HG03378 (cell line): ENCODE results near the gene ING3.
"Not testable (repeated sequence)": the region's sequence is repeated elsewhere in the genome, so short reads cannot be mapped to it uniquely, and the experiment has no call there.

Source experiments
- ATAC-seq: cut with Tn5 transposase; IDR thresholded peaks from one replicate; pipeline ENCODE4 v1.9.1; 2021; ENCODE audit warnings: mild to moderate bottlenecking, moderate library complexity; ENCODE audit not compliant: unreplicated experiment

The ING3 gene

DNA sequence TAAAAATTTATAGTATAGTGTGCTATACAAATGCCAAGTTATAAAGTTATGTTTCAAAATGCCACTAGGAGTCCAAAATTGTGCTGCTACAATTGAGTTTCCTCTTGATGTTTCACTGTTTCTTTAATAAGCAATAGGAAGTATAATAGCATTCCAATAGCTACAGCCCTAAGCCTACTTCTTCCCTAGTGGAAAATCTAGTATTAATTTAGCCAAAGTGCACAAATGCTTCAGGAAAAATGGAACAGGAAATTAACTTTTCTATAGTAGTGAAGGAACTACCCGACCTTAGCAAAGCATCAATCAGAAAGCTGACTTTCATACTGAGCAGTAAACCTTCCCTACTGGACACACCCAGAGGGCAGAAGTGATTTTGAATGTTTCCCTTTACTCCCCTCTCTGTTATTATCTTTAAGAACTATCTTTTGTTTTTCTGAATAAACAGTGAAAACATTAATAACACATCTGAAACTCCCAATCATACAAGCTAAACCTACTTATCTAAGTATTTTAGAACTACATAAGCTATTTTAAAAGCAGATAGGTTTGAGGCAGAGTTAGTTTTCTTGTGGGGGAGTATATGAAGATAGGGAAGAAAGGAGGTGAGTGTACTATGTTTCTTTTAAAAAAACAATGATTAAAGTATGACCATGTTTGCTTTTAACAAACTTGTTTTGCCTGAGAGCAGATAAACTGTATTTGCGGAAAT is 51.6 kb downstream of the ING3 start:
- ATAC-seq = no peak

GRCh38 chr7:121002757-121003200 is 52.2 kb downstream of the ING3 start:
- no peak for ATAC-seq

DNA sequence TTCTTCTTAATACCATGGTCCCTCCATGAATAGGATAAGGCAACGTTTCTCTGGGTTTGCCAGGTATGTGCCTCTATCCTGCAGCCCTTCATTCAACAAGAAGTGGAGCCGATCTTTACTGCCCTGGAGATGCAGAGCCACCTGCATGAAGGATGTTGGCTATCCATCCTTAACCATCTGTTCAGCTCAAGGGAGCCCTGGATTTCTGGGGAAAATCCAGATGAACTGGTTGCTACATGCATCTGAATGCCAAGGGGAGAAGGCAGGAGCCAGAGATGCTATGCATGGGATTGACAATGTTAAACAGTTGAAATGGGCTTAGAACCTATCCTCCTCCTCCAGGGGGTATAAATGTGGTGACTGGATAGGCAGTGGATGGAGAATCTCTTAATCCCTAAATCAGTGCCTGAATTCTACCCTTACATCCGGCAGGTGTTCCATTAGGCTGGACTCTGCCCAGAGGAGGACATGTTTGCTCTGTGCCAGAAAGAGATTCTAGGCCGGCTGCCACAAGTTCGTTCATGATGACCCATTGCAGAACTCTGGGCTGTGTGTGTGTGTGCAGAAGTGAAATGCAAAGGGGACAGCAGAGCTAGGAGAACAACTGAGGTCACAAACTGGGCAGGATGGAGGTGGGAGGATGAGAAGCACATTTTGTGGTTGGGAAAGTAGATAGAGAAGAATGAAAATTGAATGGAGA is 53.6 kb downstream of the ING3 start:
- ATAC-seq = no peak

- not testable (repeated sequence) for ATAC-seq
These were observed 54.5 kb downstream of the ING3 start for GRCh38 chr7:121005058-121005457.

- no peak for ATAC-seq
These were observed 55.5 kb downstream of the ING3 start for GRCh38 chr7:121005996-121006584.

DNA sequence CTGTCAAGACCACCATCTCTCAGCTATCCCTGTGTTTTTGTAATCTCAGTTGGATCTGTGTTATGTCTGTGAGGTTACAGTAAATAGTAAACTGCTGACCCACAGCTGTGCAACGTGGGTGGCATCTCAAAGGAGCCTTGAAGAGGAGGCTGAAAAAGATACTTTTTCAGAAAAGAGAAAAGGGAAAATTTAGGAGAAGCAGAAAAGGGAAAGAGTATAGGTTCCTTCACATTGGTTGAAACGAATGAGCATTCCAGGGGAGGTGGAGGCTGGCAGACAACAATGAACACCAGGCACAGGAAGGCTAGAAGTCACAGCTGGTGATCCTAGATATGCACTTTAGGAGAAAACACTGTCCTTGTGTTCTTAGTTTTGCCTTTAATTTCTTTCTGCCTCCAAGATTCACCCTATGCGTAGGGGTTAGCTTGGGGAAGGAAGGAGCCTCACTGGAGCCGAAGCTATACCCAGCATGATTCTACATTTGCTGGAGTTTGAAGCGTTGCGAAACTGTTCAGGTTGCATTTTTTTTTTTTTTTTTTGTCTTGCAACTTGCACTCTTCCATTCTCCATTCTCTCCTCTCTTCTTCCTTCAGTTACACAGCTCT is 56.2 kb downstream of the ING3 start:
- ATAC-seq = no peak

DNA sequence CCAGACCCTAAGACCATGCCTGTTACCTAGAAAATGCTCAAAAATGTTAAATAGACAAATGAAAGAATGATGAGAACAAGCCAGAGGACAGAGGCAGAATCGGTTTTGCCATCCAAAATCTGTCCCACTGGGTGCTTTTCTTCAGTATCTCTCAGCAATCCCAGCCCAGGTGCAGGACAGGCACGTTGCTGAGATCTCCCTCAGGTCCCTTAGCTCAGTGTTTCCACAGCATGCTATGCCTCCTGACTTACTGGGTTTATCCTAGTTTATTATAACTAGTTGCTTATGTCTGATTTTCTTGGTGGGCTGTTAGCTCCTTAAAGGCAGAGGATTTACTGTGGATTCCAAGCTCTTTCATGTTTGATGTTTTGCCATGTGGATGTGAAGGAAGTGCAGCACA is 58.2 kb downstream of the ING3 start:
- no peak for ATAC-seq

- no peak for ATAC-seq
These were observed 60.8 kb downstream of the ING3 start for GRCh38 chr7:121011401-121011800.

DNA sequence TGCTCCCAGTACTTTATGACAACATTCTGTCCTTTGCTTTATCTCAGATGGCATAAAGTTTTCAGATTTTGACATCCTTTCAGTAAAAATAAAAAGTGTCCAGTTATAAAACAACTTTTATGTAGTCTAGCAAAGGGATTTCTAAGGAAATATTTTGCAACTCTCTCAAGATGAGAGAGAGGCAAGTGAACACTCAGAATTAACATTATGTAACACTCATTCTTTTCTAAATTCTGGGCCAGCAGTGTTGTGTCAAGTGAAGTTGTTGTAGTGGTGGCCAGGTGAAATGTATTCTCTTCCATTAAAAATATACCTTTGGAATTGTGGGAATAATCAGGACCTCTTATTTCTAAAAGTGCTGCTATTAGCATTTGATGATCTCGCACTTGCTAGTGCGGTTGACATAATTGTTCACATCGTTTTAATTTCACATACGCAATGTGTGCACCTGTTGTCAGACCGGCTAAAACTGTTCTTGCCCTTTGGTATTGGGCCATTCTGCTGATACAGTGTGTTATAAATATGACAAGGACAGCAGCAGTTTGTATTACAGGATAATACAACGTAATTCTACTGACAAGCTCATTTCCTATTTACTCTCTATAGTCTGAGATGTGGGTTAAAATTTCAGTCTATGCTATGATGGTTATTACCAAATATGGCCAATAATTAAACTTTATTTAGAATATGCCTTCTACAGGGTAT is 61.7 kb downstream of the ING3 start:
- no peak for ATAC-seq

DNA sequence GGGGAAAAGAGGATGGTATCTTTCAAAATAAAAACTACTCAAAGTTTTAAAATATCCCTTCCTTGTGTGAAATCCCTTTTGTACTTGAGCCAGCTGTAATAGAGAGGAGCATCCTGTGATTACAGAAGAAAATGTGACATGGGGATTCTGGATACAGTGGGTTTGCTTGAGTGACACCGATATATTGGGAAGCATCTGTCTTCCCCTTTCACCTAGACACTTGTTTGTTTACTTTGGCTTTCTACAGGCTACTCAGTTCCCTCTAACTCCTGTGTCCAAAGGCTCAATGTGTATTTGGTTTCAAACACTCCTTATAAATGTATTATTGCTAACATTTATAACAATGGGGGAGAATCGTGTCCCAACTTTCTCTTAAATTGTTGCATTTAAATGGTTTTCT is 62.3 kb downstream of the ING3 start:
- no peak for ATAC-seq

- ATAC-seq = no peak
These were observed 65.0 kb downstream of the ING3 start for GRCh38 chr7:121015560-121015959.

GRCh38 chr7:121016966-121017365 is 66.4 kb downstream of the ING3 start:
- ATAC-seq = no peak

- ATAC-seq = no peak
These were observed 67.0 kb downstream of the ING3 start for GRCh38 chr7:121017586-121017985.

DNA sequence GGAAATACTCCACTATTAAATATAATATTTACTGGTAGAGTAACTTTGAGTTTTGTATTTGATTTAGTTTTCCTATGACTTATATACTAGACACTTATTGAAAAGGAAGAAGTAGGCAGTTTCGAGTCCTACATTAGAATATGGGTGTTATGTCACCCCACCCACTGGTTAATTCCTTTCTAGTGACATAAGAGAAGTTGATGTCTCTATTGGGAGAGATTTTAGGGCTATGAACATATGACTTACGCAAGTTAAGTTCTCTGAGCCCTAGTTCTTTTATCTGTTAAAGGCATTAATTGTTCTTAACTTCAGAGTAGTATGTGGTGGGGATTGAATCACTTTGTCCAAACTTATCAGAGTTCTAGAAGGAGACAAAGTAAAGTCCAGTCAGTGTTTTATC is 68.4 kb downstream of the ING3 start:
- ATAC-seq = no peak

DNA sequence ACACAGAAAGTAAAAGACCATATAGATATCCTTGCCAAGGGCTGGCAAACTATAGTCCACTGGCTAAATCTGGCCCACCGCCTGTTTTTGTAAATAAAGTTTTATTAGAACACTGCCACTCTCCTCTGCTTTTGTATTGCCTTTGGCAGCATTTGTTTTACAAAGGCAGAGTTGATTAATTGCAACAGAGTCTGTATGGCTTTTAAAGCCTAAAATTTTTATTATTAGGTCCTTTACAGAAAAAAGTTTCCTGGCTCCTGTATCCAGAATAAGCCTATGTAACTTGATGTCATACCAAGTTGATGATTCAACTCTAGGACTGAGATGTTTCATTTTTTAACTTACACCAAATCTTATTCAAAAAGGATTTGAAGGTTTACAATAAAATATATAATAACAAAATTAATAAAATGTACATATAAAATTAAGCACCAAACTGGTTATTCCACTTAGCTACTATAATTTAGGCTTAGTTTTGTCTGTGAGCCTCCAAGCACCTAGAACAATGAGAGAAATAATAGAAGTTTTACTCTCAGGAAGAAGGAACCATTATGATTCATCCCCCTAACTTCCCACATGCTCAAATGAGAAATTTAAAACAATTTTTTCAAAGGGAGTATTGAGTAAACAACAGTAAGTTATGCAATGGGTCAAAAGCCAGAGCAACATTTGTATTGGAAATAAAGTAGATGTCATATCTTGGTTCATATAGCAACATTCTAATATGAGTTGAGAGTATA is 69.8 kb downstream of the ING3 start:
- ATAC-seq = no peak

DNA sequence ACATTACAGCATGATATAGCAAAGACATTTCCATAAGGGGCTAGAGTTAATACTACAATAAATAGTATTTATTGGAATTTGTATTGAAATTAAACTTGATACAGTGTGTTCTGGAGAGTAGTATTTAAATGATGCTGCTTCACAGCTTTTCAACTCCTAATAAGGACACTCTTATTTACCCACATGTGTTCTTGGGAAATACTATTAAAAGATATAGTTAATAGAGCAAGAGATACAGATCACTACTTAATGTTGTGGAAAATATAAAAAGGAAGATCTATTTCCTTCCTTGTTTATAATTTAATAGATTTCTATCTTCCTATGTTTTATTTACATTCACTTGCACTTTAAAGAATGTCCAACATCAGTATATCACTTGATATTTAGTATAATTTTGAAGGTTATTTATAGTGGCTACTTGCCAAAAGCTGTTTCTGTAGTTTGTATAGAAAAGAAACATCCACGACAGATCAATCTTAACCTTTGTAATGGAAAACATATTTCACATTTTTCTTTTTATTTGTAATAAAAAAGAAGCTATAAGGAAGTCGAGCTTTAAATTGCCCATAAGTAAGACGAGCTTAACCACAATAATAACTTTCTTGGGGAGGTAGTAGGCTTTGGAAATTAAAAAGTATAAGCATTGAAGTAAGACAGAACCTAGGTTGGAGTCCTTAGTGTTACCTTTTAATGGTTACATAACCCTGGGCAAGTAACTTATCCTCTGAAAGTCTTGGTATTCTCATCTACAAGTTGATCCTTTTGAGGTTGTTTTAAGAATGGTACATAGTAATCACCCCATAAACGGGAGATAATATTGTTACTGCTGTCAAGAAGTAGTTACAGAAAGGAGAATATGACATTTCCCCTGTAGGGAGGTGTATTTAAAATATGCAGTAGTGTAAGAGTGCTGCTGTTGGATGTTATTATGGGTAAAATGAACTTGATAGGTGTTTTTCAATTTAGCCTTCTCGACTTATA is 70.7 kb downstream of the ING3 start:
- ATAC-seq = no peak

DNA sequence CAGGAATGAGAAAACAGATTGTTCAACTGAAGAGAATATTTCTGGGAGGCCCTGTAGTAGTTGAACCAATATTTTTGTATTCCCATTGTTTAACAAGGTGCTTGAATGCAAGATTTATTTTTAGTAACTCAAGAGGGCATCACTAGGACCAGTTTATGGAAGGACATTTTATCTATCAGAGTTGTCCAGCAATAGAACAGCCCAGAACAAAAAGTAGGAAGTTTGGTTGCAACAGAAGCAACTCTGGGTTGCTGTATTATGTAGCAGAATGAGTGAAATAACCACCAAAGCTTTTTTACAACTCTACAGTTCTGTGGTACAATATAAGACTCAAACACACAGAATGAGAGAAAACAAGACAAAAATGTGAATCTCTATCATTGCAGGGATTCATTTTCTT is 72.6 kb downstream of the ING3 start:
- ATAC-seq = no peak

GRCh38 chr7:121023683-121024511 is 73.3 kb downstream of the ING3 start:
- no peak for ATAC-seq
